WTC11 (cell line): ENCODE data around the gene GAL3ST1. TPM values are rescaled to one million over a fixed set of nuclear protein-coding genes. Genes with fewer than 3 reads are reported as not detected.
"Not testable (repeated sequence)": the region's sequence is repeated elsewhere in the genome, so short reads cannot be mapped to it uniquely, and the experiment has no call there.

Source experiments
- ATAC-seq: fragments of 200-7000 bp; cut with Tn5 transposase; 2 replicates; pipeline ENCODE4 v1.10.0; 2021; ENCODE audit warnings: mild to moderate bottlenecking, moderate library complexity
- Bru-seq: library from RNA; stranded (reverse); fragments of 400-500 nt; gene quantifications from one replicate; lab custom pipeline; 2021; lab: Mats Ljungman, UMichigan
- CTCF ChIA-PET: fragments of 300-600 bp; sonication (Branson Sonifier 250); formaldehyde crosslinking; loops from one replicate; lab custom pipeline; 2021; ENCODE audit warnings: antibody characterized with exemption; lab: Charles Lee
- POLR2A ChIA-PET: fragments of 350-600 bp; sonication (Branson Sonifier 250); formaldehyde crosslinking; loops from one replicate; lab custom pipeline; 2021; ENCODE audit warnings: antibody characterized with exemption; lab: Charles Lee
- DNase-seq: peaks from one replicate; pipeline ENCODE4 v3.0.0; 2021; ENCODE audit warnings: low spot score
- H3K27ac Mint-ChIP-seq: 2 replicates; pipeline ENCODE4 v1.8.0; 2021; ENCODE audit warnings: mixed read lengths
- H3K27me3 Mint-ChIP-seq: 2 replicates; pipeline ENCODE4 v1.8.0; 2021; ENCODE audit warnings: low read depth, mild to moderate bottlenecking, moderate library complexity, mixed read lengths
- H3K36me3 Mint-ChIP-seq: 2 replicates; pipeline ENCODE4 v1.8.0; 2021; ENCODE audit warnings: mixed read lengths
- H3K4me1 Mint-ChIP-seq: 2 replicates; pipeline ENCODE4 v1.8.0; 2022; ENCODE audit warnings: mixed read lengths
- H3K4me3 Mint-ChIP-seq: 2 replicates; pipeline ENCODE4 v1.8.0; 2021; ENCODE audit warnings: mild to moderate bottlenecking, moderate library complexity, mixed read lengths
- H3K9me3 Mint-ChIP-seq: 2 replicates; pipeline ENCODE4 v1.8.0; 2021; ENCODE audit warnings: mixed read lengths
- FOXK1 ChIP-seq: sonication (generic); formaldehyde crosslinking; IDR thresholded peaks from 2 replicates; pipeline ENCODE4 v1.8.0; 2022; ENCODE audit warnings: mild to moderate bottlenecking, moderate library complexity, missing genetic modification reagents
- GTF2I ChIP-seq: fragments of 250-450 bp; sonication (Bioruptor Pico); conservative IDR thresholded peaks from 2 replicates; pipeline ENCODE4 v1.4.0; 2021; ENCODE audit warnings: mild to moderate bottlenecking
- IRF2 ChIP-seq: sonication (generic); formaldehyde crosslinking; IDR thresholded peaks from 2 replicates; pipeline ENCODE4 v1.8.0; 2022; ENCODE audit warnings: low read depth, missing genetic modification reagents, borderline replicate concordance
- ZBTB21 ChIP-seq: sonication (generic); formaldehyde crosslinking; IDR thresholded peaks from 2 replicates; pipeline ENCODE4 v1.8.1; 2023; ENCODE audit warnings: mild to moderate bottlenecking, missing genetic modification reagents, borderline replicate concordance
- ZNF416 ChIP-seq: fragments of 250-450 bp; sonication (Bioruptor Pico); IDR thresholded peaks from 2 replicates; pipeline ENCODE4 v1.9.0; 2021; ENCODE audit warnings: mild to moderate bottlenecking, inconsistent platforms
- ZNF423 ChIP-seq: fragments of 250-450 bp; sonication (Bioruptor Pico); IDR thresholded peaks from 2 replicates; pipeline ENCODE4 v2.1.2; 2022; ENCODE audit warnings: mild to moderate bottlenecking, moderate library complexity
- long read RNA-seq, 3 experiments: library from RNA in 1 of 3; library from capped mRNA in 1 of 3; library from polyadenylated mRNA in 1 of 3; unstranded in 2 of 3; stranded (forward) in 1 of 3; transcript quantifications; one replicate each; pipeline ENCODE4 v2.0.0, GENCODE V29; 2021
- total RNA-seq: library from RNA; stranded (reverse); gene quantifications from 3 replicates; pipeline ENCODE4 v1.2.3, GENCODE V29; 2021
- TF ChIP-seq, protein P1 (sequence below): sonication (generic); formaldehyde crosslinking; IDR thresholded peaks from 2 replicates; pipeline ENCODE4 v1.8.1; 2022; ENCODE audit warnings: mild to moderate bottlenecking, moderate library complexity, missing genetic modification reagents
- TF ChIP-seq, protein P2 (sequence below): sonication (generic); formaldehyde crosslinking; IDR thresholded peaks from 2 replicates; pipeline ENCODE4 v1.8.1; 2023; ENCODE audit warnings: mild to moderate bottlenecking, moderate library complexity, missing genetic modification reagents
- TF ChIP-seq, protein P3 (sequence below): sonication (generic); formaldehyde crosslinking; IDR thresholded peaks from 2 replicates; pipeline ENCODE4 v1.8.1; 2023; ENCODE audit warnings: mild to moderate bottlenecking, missing genetic modification reagents, borderline replicate concordance

Gene GAL3ST1, protein sequence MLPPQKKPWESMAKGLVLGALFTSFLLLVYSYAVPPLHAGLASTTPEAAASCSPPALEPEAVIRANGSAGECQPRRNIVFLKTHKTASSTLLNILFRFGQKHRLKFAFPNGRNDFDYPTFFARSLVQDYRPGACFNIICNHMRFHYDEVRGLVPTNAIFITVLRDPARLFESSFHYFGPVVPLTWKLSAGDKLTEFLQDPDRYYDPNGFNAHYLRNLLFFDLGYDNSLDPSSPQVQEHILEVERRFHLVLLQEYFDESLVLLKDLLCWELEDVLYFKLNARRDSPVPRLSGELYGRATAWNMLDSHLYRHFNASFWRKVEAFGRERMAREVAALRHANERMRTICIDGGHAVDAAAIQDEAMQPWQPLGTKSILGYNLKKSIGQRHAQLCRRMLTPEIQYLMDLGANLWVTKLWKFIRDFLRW
- total RNA-seq (11.0 to 11.6 TPM (median 11.2 TPM) in 3 replicates), Bru-seq, nascent RNA (percentile 36 among the genes with signal in this experiment)
- long read RNA-seq, experiment 1, transcript GAL3ST1-205 (4 exons, 1,819 nt): minor isoform, 7 of 52 reads
- long read RNA-seq, experiment 1, transcript GAL3ST1-204 (3 exons, 1,712 nt): major isoform, 31 of 52 reads
- long read RNA-seq, experiment 1, partial matches to known transcripts: 0 of 52 reads
- long read RNA-seq, experiment 1, other reads (novel, unspliced or antisense): 5 of 52 reads
- long read RNA-seq, experiment 2, transcript GAL3ST1-204 (3 exons, 1,712 nt): major isoform, 5 of 20 reads
- long read RNA-seq, experiment 2, partial matches to known transcripts: 0 of 20 reads
- long read RNA-seq, experiment 2, other reads (novel, unspliced or antisense): 10 of 20 reads
- long read RNA-seq, experiment 3, partial matches to known transcripts: 0 of 6 reads
- long read RNA-seq, experiment 3, other reads (novel, unspliced or antisense): 0 of 6 reads

DNA sequence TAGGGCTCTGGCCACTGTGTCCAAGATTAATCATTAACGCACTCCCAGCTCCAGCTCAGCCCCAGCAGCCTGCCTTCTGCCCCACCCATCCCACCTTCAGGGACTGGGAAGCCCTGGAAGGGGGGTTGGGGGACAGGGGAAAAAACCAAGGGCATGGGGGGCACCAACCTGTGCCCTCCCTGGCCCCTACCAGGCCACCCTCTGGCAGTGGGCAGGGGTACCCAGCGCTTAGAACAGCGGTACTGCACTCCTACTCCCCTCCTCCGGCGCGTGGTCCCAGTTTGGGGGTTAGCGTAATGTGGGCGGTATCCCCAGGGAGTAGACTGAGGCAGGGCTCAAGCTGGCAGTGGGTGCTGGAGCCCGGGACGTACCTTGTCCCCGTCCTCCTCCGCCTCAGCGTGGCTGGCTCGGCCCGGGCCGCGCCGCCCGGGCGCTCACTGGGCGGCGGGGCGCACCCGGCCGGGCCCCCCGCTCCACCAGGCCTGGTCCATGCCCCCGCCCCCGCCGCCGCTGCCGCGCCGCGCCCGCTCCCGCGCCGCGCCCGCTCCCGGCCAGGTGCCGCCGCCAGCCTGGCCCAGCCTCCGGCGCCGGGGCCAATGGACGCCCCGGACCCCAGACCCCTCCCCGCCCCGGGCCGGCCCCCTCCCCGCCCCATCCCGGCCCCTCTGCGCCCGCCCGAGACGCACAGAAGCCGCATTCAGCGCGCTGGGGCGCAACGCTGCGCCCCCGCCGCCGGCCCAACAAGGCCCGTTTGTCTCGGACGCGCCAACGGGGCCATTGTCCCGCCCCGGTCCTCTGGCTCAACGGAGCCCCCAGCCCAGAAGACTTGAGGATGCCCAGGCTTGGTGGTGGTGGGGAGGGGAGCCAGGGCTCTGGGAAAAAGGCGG, at the start of gene GAL3ST1:
Gene GAL3ST1 (minus strand): TSS at position 571 of the 887 bp plus-strand sequence. CDS start 17,273 bp downstream, outside the sequence.
- DNase-seq (peak; percentile 61), ATAC-seq (peak; percentile 76)
- Mint-ChIP-seq H3K4me3 (peak within 1 kb of the TSS; percentile 75), H3K4me1 (peaks cover 12% of the 10 kb centered on the region), H3K27ac (no peak within 1 kb of the TSS; the same call in 1 of the 2 replicates), H3K36me3 (peaks cover 23% of the 10 kb centered on the region), H3K9me3 (no peaks in the 10 kb centered on the region), H3K27me3 (no peaks in the 10 kb centered on the region)
- CTCF ChIA-PET: interaction anchor here (0.6 to 2.0 kb wide), 9 partner anchors 12 to 764 kb away, joined by 3 to 8 read pairs (median 4); no protein-coding TSS in a partner anchor
- TF ChIP-seq, protein P1, sequence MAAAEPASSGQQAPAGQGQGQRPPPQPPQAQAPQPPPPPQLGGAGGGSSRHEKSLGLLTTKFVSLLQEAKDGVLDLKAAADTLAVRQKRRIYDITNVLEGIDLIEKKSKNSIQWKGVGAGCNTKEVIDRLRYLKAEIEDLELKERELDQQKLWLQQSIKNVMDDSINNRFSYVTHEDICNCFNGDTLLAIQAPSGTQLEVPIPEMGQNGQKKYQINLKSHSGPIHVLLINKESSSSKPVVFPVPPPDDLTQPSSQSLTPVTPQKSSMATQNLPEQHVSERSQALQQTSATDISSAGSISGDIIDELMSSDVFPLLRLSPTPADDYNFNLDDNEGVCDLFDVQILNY (CRISPR knock-in tag): peak; percentile 25; the same call in 1 of the 2 replicates
- TF ChIP-seq ZNF423 (no peak), ZBTB21 (CRISPR knock-in tag) (no peak)
- POLR2A ChIA-PET: no interaction called here

DNA sequence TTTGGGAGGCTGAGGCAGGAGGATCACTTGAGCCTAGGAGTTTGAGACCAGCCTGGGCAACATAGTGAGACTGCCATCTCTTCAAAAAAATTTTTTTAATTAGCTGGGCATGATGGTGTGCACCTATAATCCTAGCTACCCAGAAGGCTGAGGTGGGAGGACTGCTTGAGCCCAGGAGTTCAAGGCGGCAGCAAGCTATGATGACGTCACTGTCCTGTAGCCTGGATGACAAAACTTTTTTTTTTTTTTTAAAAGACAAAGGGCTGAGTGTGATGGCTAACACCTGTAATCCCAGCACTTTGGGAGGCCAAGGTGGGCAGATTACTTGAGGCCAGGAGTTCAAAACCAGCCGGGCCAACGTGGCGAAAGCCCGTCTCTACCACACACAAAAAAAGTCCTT, 45.4 kb upstream of the GAL3ST1 start:
- H3K9me3 Mint-ChIP-seq, H3K27ac Mint-ChIP-seq, H3K4me3 Mint-ChIP-seq, H3K27me3 Mint-ChIP-seq, H3K4me1 Mint-ChIP-seq, ATAC-seq, DNase-seq, POLR2A ChIA-PET: not testable (repeated sequence)
- peaks cover 53% of the 10 kb centered on the region for H3K36me3 Mint-ChIP-seq
- CTCF ChIA-PET: interaction anchor here (1.5 kb wide), 1 partner anchor 15 kb away, joined by 4 read pairs; no protein-coding TSS in a partner anchor

DNA sequence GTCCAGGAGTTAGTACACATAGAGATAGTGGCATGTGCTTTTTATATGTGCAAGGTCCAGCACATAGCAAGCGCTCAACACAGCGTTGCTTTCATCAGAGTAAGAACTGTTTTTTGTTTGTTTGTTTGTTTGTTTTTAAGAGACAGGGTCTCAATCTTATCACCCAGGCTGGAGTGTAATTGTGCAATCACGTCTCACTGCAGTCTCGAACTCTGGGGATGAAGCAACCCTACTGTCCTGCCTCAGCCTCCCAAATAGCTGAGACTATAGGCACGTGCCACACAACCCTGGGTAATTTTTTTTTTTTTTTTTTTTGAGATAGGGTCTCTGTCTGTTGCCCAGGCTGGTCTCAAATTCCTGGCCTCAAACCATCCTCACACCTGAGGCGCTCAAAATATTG, 43.4 kb upstream of the GAL3ST1 start:
- DNase-seq (no peak), ATAC-seq (no peak)
- ChIA-PET CTCF (no interaction called here), POLR2A (no interaction called here)
- H3K27me3 Mint-ChIP-seq: no peaks in the 10 kb centered on the region
- H3K36me3 Mint-ChIP-seq: peaks cover 52% of the 10 kb centered on the region
- no peak overlapping the region for H3K4me3 Mint-ChIP-seq
- H3K4me1 Mint-ChIP-seq: no peaks in the 10 kb centered on the region
- no peaks in the 10 kb centered on the region for H3K9me3 Mint-ChIP-seq
- H3K27ac Mint-ChIP-seq: no peak overlapping the region
- TF ChIP-seq FOXK1 (CRISPR knock-in tag) (no peak), IRF2 (CRISPR knock-in tag) (no peak), GTF2I (CRISPR knock-in tag) (no peak), ZNF416 (CRISPR knock-in tag) (no peak)
- TF ChIP-seq, protein P2, sequence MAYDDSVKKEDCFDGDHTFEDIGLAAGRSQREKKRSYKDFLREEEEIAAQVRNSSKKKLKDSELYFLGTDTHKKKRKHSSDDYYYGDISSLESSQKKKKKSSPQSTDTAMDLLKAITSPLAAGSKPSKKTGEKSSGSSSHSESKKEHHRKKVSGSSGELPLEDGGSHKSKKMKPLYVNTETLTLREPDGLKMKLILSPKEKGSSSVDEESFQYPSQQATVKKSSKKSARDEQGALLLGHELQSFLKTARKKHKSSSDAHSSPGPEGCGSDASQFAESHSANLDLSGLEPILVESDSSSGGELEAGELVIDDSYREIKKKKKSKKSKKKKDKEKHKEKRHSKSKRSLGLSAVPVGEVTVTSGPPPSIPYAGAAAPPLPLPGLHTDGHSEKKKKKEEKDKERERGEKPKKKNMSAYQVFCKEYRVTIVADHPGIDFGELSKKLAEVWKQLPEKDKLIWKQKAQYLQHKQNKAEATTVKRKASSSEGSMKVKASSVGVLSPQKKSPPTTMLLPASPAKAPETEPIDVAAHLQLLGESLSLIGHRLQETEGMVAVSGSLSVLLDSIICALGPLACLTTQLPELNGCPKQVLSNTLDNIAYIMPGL (CRISPR knock-in tag): no peak
- TF ChIP-seq, protein P3, sequence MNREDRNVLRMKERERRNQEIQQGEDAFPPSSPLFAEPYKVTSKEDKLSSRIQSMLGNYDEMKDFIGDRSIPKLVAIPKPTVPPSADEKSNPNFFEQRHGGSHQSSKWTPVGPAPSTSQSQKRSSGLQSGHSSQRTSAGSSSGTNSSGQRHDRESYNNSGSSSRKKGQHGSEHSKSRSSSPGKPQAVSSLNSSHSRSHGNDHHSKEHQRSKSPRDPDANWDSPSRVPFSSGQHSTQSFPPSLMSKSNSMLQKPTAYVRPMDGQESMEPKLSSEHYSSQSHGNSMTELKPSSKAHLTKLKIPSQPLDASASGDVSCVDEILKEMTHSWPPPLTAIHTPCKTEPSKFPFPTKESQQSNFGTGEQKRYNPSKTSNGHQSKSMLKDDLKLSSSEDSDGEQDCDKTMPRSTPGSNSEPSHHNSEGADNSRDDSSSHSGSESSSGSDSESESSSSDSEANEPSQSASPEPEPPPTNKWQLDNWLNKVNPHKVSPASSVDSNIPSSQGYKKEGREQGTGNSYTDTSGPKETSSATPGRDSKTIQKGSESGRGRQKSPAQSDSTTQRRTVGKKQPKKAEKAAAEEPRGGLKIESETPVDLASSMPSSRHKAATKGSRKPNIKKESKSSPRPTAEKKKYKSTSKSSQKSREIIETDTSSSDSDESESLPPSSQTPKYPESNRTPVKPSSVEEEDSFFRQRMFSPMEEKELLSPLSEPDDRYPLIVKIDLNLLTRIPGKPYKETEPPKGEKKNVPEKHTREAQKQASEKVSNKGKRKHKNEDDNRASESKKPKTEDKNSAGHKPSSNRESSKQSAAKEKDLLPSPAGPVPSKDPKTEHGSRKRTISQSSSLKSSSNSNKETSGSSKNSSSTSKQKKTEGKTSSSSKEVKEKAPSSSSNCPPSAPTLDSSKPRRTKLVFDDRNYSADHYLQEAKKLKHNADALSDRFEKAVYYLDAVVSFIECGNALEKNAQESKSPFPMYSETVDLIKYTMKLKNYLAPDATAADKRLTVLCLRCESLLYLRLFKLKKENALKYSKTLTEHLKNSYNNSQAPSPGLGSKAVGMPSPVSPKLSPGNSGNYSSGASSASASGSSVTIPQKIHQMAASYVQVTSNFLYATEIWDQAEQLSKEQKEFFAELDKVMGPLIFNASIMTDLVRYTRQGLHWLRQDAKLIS (CRISPR knock-in tag): no peak
